Measurements from ENCODE around the gene SPEM1.

SPEM1 gene

GRCh38 chr17:7419819-7420610 lies at the start of gene SPEM1:
Gene SPEM1 (plus strand): TSS chr17:7420324. CDS start chr17:7420385, 61 bp downstream.
- Mint-ChIP-seq H3K4me1 (ENCODE audit: low read depth) (no peaks in the 10 kb centered on the region), H3K27ac (no peak within 1 kb of the TSS), H3K27me3 (no peaks in the 10 kb centered on the region), H3K36me3 (ENCODE audit: low read depth) (no peaks in the 10 kb centered on the region), H3K9me3 (no peaks in the 10 kb centered on the region), H3K4me3 (no peak within 1 kb of the TSS)

GRCh38 chr17:7370853-7371252 lies 49.3 kb upstream of the SPEM1 start:
- Mint-ChIP-seq H3K4me3 (no peak overlapping the region), H3K4me1 (ENCODE audit: low read depth) (no peaks in the 10 kb centered on the region), H3K27ac (no peak overlapping the region), H3K27me3 (peaks cover 6% of the 10 kb centered on the region), H3K9me3 (no peaks in the 10 kb centered on the region), H3K36me3 (ENCODE audit: low read depth) (no peaks in the 10 kb centered on the region)

GRCh38 chr17:7374353-7374752 lies 45.8 kb upstream of the SPEM1 start:
- no peak overlapping the region for H3K4me3 Mint-ChIP-seq
- no peaks in the 10 kb centered on the region for H3K4me1 Mint-ChIP-seq (ENCODE audit: low read depth)
- no peak overlapping the region for H3K27ac Mint-ChIP-seq
- no peaks in the 10 kb centered on the region for H3K36me3 Mint-ChIP-seq (ENCODE audit: low read depth)
- peaks cover 17% of the 10 kb centered on the region for H3K27me3 Mint-ChIP-seq
- peaks cover 4% of the 10 kb centered on the region for H3K9me3 Mint-ChIP-seq

GRCh38 chr17:7379134-7379533 lies 41.0 kb upstream of the SPEM1 start:
- H3K27ac Mint-ChIP-seq, result no peak overlapping the region
- no peak overlapping the region for H3K4me3 Mint-ChIP-seq
- no peaks in the 10 kb centered on the region for H3K4me1 Mint-ChIP-seq (ENCODE audit: low read depth)
- H3K36me3 Mint-ChIP-seq (ENCODE audit: low read depth), result no peaks in the 10 kb centered on the region
- peaks cover 5% of the 10 kb centered on the region for H3K9me3 Mint-ChIP-seq
- H3K27me3 Mint-ChIP-seq, result peaks cover 46% of the 10 kb centered on the region

- no peak overlapping the region for H3K4me3 Mint-ChIP-seq
- H3K27me3 Mint-ChIP-seq, result peaks cover 46% of the 10 kb centered on the region
- no peak overlapping the region for H3K27ac Mint-ChIP-seq
Observed at GRCh38 chr17:7380321-7380720, 39.8 kb upstream of the SPEM1 start.

GRCh38 chr17:7380855-7381683 lies 39.1 kb upstream of the SPEM1 start, which contains the start of gene TNK1:
Gene TNK1 (plus strand): TSS chr17:7381089. CDS start chr17:7382927, 1,838 bp downstream.
- no peaks in the 10 kb centered on the region for H3K36me3 Mint-ChIP-seq (ENCODE audit: low read depth)
- no peak within 1 kb of the TSS for H3K4me3 Mint-ChIP-seq
- no peak within 1 kb of the TSS for H3K27ac Mint-ChIP-seq
- H3K9me3 Mint-ChIP-seq, result peaks cover 5% of the 10 kb centered on the region
- peaks cover 46% of the 10 kb centered on the region for H3K27me3 Mint-ChIP-seq
- no peaks in the 10 kb centered on the region for H3K4me1 Mint-ChIP-seq (ENCODE audit: low read depth)

More at GRCh38 chr17:7380321-7380720, 39.8 kb upstream of the SPEM1 start:
- H3K9me3 Mint-ChIP-seq, result peaks cover 5% of the 10 kb centered on the region
- no peaks in the 10 kb centered on the region for H3K4me1 Mint-ChIP-seq (ENCODE audit: low read depth)
- no peaks in the 10 kb centered on the region for H3K36me3 Mint-ChIP-seq (ENCODE audit: low read depth)

GRCh38 chr17:7382901-7383300 lies 37.2 kb upstream of the SPEM1 start:
- no peaks in the 10 kb centered on the region for H3K36me3 Mint-ChIP-seq (ENCODE audit: low read depth)
- no peaks in the 10 kb centered on the region for H3K4me1 Mint-ChIP-seq (ENCODE audit: low read depth)
- H3K4me3 Mint-ChIP-seq, result no peak overlapping the region
- peaks cover 39% of the 10 kb centered on the region for H3K27me3 Mint-ChIP-seq
- H3K27ac Mint-ChIP-seq, result no peak overlapping the region
- H3K9me3 Mint-ChIP-seq, result peaks cover 5% of the 10 kb centered on the region

- peak overlapping the region; percentile 32 for H3K4me3 Mint-ChIP-seq
- no peaks in the 10 kb centered on the region for H3K36me3 Mint-ChIP-seq (ENCODE audit: low read depth)
- peaks cover 37% of the 10 kb centered on the region for H3K27me3 Mint-ChIP-seq
- peaks cover 5% of the 10 kb centered on the region for H3K9me3 Mint-ChIP-seq
- no peaks in the 10 kb centered on the region for H3K4me1 Mint-ChIP-seq (ENCODE audit: low read depth)
- no peak overlapping the region for H3K27ac Mint-ChIP-seq
Observed at GRCh38 chr17:7383371-7383741, 36.8 kb upstream of the SPEM1 start.

GRCh38 chr17:7383742-7384488 lies 36.2 kb upstream of the SPEM1 start:
- Mint-ChIP-seq H3K4me3 (peak overlapping the region; percentile 78), H3K4me1 (ENCODE audit: low read depth) (no peaks in the 10 kb centered on the region), H3K36me3 (ENCODE audit: low read depth) (peaks cover 5% of the 10 kb centered on the region), H3K9me3 (peaks cover 5% of the 10 kb centered on the region), H3K27ac (peak overlapping the region; percentile 68), H3K27me3 (peaks cover 36% of the 10 kb centered on the region)

GRCh38 chr17:7384489-7385081 lies 35.5 kb upstream of the SPEM1 start:
- Mint-ChIP-seq H3K4me1 (ENCODE audit: low read depth) (no peaks in the 10 kb centered on the region), H3K9me3 (no peaks in the 10 kb centered on the region), H3K4me3 (peak overlapping the region; percentile 78), H3K27ac (peak overlapping the region; percentile 68), H3K27me3 (peaks cover 30% of the 10 kb centered on the region), H3K36me3 (ENCODE audit: low read depth) (peaks cover 10% of the 10 kb centered on the region)

GRCh38 chr17:7388856-7389255 lies 31.3 kb upstream of the SPEM1 start:
- Mint-ChIP-seq H3K36me3 (ENCODE audit: low read depth) (peaks cover 30% of the 10 kb centered on the region), H3K27ac (no peak overlapping the region)

GRCh38 chr17:7389924-7390910 lies 29.9 kb upstream of the SPEM1 start:
- no peaks in the 10 kb centered on the region for H3K27me3 Mint-ChIP-seq
- no peak overlapping the region for H3K4me3 Mint-ChIP-seq
- no peak overlapping the region for H3K27ac Mint-ChIP-seq
- no peaks in the 10 kb centered on the region for H3K9me3 Mint-ChIP-seq
- peaks cover 15% of the 10 kb centered on the region for H3K4me1 Mint-ChIP-seq (ENCODE audit: low read depth)
- H3K36me3 Mint-ChIP-seq (ENCODE audit: low read depth), result peaks cover 33% of the 10 kb centered on the region

More at GRCh38 chr17:7388856-7389255, 31.3 kb upstream of the SPEM1 start:
- H3K27me3 Mint-ChIP-seq, result no peaks in the 10 kb centered on the region
- H3K4me1 Mint-ChIP-seq (ENCODE audit: low read depth), result peaks cover 9% of the 10 kb centered on the region
- no peaks in the 10 kb centered on the region for H3K9me3 Mint-ChIP-seq
- no peak overlapping the region for H3K4me3 Mint-ChIP-seq

GRCh38 chr17:7391307-7391706 lies 28.8 kb upstream of the SPEM1 start:
- H3K27me3 Mint-ChIP-seq, result no peaks in the 10 kb centered on the region
- no peak overlapping the region for H3K27ac Mint-ChIP-seq
- H3K4me3 Mint-ChIP-seq, result no peak overlapping the region
- H3K36me3 Mint-ChIP-seq (ENCODE audit: low read depth), result peaks cover 33% of the 10 kb centered on the region
- H3K9me3 Mint-ChIP-seq, result no peaks in the 10 kb centered on the region
- peaks cover 16% of the 10 kb centered on the region for H3K4me1 Mint-ChIP-seq (ENCODE audit: low read depth)
